ENCODE data around the gene SPATS2.
A peak's percentile ranks its signal among the peaks of the same experiment; 100 is the strongest.
"Not testable (repeated sequence)": the region's sequence is repeated elsewhere in the genome, so short reads cannot be mapped to it uniquely, and the experiment has no call there.

SPATS2 gene

DNA sequence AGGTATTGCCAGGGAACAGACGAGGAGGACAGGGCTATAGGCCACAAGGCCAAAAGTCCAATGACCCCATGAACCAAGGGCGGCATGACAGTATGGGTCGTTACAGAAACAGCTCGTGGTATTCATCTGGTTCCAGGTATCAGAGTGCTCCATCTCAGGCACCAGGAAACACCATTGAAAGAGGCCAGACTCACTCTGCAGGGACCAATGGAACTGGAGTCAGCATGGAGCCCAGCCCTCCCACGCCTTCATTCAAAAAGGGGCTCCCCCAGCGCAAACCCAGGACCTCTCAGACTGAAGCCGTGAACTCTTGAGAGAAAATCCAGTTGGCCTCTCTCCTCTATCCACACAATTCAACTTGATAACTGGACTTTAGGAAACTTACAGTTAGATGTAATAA lies 158.7 kb downstream of the SPATS2 start:
- DNase-seq = no peak

DNA sequence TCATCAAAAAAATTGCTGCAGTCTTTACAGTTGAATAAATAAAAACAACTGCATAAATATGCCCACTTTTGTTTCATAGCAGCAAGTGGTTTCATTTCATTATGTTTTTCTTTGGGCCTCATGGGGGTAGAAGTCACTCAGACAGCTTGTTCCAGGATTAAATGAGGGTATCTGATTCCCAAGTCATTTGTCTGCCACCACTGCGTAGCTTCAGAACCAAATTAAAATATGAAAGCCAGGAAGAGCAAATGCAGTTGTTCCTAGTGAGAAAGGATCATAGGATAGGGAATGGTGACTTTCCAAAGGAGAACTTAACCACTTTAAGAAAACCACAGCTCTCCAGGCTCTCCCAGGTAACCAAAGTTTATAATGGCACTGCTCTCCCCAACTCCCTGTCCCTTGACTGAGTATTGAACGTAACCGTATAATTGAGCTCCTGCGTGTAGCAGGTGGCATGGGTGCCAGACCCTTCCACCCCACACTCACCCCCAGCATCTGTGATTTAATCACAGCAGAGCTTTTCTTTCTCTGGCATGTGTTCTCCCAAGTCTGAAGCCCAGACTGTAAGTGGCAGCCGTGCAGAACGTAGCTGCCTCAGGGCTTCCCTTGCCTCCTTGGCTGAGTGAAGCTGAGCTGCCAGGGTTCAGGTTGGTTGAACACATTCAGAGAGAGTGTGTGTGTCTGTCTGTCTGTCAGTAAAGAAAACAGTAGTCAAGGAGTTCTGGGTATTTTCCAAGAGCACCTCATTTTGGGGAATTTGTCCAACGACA lies 160.3 kb downstream of the SPATS2 start:
- no peak for DNase-seq

GRCh38 chr12:49529414-49529813 lies 162.2 kb downstream of the SPATS2 start:
- no peak for DNase-seq

DNA sequence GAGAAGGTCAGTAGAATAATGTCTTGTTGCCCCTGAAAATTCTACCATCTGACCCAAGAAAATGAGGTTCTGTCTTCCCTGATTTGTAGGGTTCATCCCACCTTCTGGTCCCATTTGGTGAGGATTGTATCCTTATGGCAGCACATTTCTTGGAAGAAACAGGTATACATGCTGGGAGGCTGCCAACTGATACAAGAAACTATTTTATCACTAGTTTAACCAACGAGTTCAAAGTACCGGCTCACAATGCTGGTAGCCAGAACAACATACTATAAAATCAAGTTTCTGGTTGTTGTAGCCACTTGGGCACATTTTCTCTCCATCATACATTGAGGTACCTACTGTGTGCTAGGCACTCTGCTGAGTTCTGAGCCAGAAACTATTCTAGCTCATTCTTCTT lies 164.5 kb downstream of the SPATS2 start:
- DNase-seq = no peak

DNA sequence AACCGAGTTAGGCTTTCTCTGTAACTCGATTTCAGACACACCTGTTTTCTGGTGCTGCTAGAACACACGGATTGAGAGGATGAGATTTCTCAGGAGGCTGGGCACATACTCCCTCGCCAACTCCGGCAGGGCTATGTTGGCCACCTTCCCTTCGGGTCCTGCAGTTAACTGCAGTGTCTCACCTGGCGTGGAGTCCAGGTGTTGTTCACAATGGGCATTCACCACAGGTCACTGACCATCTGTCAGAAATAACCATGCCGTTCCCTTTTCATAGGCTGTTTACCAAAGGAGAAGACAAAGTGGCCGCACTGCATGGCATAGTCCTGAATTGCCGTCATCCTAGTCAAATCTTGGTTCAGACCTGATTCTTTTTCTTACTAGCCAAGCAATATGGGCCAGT lies 166.1 kb downstream of the SPATS2 start:
- peak; percentile 58 for DNase-seq

DNA sequence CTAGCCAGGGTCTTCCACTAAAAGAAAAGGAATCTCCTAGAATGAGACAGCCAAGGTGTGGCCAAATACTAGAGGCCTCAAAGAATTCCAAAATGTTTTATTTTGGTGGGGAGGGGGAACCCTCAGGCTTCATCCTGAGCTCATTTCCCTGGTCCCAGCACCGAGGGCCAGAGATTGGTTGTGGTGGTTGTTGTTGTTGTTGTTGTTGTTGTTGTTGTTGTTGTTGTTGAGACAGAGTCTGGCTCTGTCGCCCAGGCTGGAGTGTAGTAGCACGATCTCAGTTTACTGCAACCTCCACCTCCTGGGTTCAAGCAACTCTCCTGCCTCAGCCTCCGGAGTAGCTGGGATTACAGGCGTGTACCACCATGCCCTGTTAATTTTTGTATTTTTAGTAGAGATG lies 166.9 kb downstream of the SPATS2 start:
- not testable (repeated sequence) for DNase-seq

- no peak for DNase-seq
Observed at GRCh38 chr12:49534731-49535278, 167.5 kb downstream of the SPATS2 start.

GRCh38 chr12:49535921-49536525 lies 168.8 kb downstream of the SPATS2 start:
- no peak for DNase-seq

GRCh38 chr12:49536526-49537071 lies 169.3 kb downstream of the SPATS2 start:
- no peak for DNase-seq

DNA sequence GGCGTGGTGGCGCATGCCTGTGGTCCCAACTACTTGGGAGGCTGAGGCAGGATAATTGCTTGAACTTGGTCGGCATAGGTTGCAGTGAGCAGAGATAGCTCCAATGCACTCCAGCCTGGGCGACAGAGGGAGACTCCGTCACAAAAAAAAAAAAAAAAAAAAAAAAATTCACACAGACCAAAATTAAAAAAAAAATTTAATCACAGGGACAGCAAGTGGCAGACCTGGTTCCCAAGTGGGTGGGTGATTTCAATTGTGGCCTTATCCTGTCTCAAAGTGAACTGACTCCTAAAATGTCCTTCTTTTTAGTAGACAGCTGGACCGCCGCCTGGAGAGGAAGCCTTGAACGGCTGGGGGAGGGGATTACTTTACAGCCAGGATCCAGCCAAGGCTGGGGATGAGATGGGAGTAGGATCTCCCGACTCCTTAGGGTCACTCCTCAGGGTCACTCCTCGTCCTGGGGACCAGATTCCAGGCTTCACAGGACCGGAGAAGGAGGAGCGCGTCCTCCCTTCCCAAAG lies 170.0 kb downstream of the SPATS2 start:
- DNase-seq = no peak

DNA sequence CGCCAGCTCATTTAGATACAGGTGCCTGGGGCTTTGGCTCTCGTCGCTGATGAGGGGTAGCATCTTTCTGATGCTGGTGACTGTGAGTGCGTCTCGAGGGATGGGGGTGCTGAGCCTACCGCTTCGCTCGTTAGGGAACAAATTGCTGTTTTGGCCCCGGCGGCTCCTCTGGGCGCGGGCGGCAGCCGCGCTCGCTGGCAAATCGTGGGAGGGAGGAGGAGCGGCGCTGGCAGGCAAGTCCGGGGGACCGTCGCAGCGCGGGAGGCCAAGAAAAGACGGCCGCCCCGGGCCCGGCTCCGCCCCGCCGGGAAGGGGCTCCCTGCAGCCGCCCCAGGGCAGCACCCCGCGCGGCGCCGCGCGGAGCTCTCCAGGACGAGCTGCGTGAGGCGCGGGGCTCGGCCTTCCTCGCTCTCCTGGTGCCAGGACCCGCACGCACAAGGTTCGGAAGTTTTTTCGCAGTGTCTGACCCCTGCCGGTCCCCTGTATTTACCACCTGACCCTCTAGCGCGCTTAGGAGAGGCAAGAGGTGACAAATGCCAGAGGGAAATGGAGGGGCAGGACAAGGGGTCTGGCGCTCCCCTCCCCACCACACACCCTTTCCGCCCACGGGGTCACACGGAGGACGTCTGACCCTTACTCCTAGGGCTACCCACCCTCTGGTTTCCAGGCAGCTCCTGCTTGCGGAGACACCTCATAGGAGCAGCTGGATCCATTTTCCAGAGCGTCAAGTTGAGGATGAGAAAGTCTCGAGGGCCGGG lies 170.7 kb downstream of the SPATS2 start:
- no peak for DNase-seq

DNA sequence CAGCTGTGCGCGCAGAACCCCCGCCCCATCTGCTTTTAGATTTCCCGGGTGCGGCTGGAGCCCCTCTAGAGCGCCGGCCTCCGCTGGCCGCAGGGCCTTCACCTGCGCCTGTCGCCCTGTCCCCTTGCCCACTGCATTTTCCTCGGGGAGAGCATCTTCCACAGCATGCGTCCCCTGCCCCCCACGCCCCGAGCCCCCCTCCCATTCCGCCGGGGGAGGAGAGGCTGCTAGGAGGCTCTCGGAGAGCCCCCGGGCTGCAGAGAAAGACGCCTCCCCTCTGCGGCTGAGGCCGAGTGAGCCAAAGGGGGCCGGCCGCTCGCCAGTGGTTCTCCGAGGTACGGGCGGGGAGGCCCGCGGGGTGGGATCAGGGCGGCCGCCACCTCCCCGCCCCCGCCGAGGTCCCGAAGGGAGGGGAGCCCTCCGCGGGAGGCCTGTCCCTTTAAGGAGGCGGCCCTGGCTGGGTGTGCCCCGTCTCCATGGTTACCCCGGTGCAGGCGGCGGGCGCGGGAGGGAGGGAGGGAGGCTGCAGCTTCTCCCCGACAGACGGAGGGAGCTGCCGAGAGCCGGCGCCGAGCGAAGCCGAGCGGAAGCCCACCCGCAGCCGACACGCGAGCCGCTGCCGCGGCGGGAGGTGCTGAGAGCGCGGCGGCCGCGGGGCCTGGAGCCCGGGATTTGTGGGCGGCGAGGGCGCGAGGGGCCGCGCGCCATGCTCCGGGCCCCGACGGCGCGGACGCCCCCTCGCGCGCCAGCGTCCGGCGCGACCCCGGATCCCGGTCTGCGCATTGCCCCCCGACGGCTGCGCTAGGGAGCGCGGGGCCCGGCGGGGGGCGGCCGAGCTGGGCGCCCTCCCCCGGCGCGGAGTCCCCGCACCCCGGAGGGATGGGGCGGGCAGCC lies 171.5 kb downstream of the SPATS2 start, which contains the start of gene KCNH3:
Gene KCNH3, plus strand, starts transcription at position 521 of the 894 bp plus-strand sequence. CDS start 387 bp downstream, outside the sequence.
- DNase-seq = peak; percentile 59

DNA sequence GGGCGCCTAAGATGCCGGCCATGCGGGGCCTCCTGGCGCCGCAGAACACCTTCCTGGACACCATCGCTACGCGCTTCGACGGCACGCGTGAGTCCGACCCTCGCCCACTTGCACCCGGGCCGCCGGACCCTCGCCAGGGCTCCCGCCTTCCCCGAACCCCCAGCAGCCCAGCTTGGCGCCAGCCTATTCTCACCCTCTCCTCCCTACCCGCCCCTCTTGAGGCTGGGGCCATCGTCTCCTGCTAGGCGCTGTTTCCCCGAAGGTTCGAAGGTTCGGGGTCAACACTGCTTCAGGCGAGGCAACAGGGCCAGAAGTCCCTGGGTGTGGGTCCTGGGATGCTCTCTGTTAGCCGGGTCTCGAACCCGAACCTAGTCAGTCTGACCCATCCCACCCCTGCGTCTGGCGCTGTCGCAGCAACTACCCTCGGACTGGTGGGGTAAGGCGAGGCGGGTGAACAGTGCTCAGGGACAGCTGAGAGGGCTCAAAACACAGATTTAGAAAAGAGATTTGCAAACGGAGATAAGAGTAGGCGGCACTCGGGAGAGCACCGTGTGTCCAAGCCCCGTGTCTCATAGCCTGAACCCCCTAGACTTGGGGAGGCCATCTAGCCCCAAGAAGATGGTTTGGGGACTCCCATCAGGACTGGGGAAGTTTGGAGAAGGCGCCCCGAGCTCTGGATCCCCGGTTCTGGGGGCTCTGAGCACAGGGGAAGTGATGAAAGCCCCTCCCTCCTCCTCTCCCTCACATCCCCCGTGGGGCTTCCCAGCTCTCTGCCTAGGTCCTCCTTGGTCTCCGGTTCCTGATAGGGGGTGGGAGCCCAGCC lies 172.4 kb downstream of the SPATS2 start:
- no peak for DNase-seq

DNA sequence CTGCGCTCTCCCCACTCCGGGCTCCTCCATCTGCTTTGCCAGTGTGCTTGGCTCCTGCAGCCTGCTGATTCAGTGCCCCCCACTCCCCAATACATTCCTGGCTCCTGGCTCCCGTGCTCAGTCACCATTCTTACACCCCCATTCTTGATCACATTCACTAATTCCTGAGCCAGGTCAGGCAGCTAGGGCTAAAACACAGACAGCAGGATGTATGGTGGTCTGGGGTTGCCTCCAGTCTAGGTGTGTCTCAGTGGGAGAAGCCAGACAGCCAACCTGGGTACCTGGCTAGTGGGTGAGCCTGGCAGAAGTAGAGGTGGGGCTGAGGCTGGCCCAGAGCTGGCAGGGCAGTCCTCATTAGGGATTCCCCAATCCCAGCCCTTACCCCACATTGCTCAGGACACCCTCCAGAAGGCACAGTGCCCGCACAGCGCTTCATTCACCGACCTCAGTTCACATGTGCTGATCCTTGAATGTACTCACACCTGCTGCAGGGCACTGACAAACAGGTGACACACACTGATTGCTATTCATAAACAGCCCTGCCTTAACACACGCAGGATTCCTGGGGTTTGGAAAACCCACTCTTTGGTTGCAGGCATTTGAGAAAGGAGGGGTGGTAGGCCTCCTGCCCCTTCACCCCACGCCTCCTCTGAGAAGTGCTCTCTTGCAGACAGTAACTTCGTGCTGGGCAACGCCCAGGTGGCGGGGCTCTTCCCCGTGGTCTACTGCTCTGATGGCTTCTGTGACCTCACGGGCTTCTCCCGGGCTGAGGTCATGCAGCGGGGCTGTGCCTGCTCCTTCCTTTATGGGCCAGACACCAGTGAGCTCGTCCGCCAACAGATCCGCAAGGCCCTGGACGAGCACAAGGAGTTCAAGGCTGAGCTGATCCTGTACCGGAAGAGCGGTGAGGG lies 173.2 kb downstream of the SPATS2 start:
- DNase-seq = no peak

GRCh38 chr12:49541140-49541861 lies 174.0 kb downstream of the SPATS2 start:
- no peak for DNase-seq

GRCh38 chr12:49541911-49542505 lies 174.7 kb downstream of the SPATS2 start:
- no peak for DNase-seq

GRCh38 chr12:49542592-49543160 lies 175.4 kb downstream of the SPATS2 start:
- no peak for DNase-seq

DNA sequence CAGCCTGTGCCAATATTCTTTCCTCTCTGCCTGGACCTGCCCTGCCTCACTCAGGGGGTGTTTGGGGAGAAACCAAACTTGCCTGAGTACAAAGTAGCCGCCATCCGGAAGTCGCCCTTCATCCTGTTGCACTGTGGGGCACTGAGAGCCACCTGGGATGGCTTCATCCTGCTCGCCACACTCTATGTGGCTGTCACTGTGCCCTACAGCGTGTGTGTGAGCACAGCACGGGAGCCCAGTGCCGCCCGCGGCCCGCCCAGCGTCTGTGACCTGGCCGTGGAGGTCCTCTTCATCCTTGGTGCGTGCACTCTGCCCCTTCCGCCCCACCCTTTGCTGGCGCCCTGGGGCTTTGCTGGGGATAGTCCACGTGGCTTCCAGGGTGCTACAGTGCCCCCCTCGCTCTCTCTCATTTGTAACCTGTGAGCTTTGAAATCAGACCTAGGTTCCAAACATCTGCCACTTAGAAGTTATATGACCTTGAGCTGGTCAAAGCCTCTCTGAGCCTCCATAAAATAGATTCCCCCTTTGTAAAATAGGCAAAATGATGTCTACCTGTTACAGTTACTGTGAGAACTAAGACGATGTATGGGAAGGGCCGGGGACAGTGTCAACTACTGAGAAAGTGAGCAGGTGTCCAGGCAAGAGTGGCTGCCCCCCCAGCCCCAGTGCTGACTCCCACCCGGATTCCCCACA lies 176.1 kb downstream of the SPATS2 start:
- no peak for DNase-seq

Data from NCI-H526 treated with DMSO at 0.1 percent for 48 hours (cell line).